Mesothelial cell of epicardium (in vitro differentiated cells): ENCODE results near the gene PSMA8. TPM values are rescaled to one million over a fixed set of nuclear protein-coding genes. Genes with fewer than 3 reads are reported as not detected.
A peak's percentile ranks its signal among the peaks of the same experiment; 100 is the strongest.
"Not testable (repeated sequence)": the region's sequence is repeated elsewhere in the genome, so short reads cannot be mapped to it uniquely, and the experiment has no call there.

Experiments used
- DNase-seq, 2 experiments: peaks; one replicate each; pipeline ENCODE4 v3.0.0; 2021; ENCODE audit warnings: low spot score in 2 of 2; ENCODE audit not compliant: unreplicated experiment in 2 of 2
- H3K27ac Mint-ChIP-seq: 2 replicates; pipeline ENCODE4 v1.8.0; 2021; ENCODE audit warnings: mixed read lengths
- H3K27me3 Mint-ChIP-seq: 2 replicates; pipeline ENCODE4 v1.8.0; 2021; ENCODE audit warnings: low read depth, mixed read lengths
- H3K36me3 Mint-ChIP-seq: 2 replicates; pipeline ENCODE4 v1.8.0; 2021; ENCODE audit warnings: mixed read lengths
- H3K4me1 Mint-ChIP-seq: 2 replicates; pipeline ENCODE4 v1.8.0; 2021; ENCODE audit warnings: mixed read lengths
- H3K4me3 Mint-ChIP-seq: 2 replicates; pipeline ENCODE4 v1.8.0; 2021; ENCODE audit warnings: mild to moderate bottlenecking, moderate library complexity, mixed read lengths
- H3K9me3 Mint-ChIP-seq: 2 replicates; pipeline ENCODE4 v1.8.0; 2021; ENCODE audit warnings: mixed read lengths
- total RNA-seq: library from RNA; stranded (reverse); gene quantifications from 3 replicates; pipeline ENCODE4 v1.2.1, GENCODE V29; 2021
- TF ChIP-seq, protein P1 (sequence below): fragments of 200-600 bp; sonication (generic); IDR thresholded peaks from one replicate; pipeline ENCODE4 v1.5.0; 2021; ENCODE audit warnings: antibody characterized with exemption; ENCODE audit not compliant: unreplicated experiment

The PSMA8 gene
- total RNA-seq, 1 donor from 2014 or later: not detected

DNA sequence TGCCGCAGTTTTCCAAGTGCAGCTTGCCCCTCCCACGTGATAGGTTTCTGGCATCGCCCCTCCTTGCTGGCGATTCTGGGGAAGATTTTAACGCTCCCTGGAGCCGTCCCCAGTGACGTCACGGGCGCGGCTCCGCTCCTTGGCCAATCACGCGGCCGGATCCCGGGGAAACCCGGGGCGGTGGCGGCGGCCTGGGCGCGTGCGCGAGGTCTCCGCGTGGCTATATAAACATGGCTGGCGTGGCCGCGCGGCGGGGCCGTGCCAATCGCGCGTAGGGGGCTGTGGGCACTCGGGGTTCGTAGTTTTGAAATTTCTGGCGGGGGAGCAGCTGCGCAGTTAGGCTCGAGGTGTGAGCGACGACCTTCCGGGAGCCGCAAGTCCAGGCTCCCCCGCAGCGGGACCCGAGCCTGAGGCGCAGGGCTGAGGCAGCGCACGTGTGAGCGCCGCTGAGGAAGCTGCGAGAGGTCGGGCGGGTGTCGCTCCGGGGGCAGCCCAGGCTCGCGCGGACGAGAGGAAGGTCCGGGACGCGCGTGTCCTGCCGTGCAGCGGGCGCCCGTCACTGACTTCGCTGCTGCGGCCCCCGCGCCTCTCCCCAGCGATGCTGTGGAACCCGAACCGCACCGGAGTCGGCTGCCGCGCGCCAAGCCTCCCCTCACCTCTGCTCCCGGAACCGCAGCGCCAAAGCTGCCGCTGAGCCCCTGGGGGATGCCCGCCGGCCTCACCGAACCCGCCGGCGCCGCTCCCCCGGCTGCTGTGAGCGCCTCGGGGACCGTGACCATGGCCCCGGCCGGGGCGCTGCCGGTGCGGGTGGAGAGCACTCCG, 92.8 kb downstream of the PSMA8 start, which contains the start of gene TAF4B:
TAF4B (plus strand) TSS at position 217 of the 822 bp plus-strand sequence; CDS start at position 706, 489 bp downstream.
- H3K4me1 Mint-ChIP-seq: peaks cover 14% of the 10 kb centered on the region

DNA sequence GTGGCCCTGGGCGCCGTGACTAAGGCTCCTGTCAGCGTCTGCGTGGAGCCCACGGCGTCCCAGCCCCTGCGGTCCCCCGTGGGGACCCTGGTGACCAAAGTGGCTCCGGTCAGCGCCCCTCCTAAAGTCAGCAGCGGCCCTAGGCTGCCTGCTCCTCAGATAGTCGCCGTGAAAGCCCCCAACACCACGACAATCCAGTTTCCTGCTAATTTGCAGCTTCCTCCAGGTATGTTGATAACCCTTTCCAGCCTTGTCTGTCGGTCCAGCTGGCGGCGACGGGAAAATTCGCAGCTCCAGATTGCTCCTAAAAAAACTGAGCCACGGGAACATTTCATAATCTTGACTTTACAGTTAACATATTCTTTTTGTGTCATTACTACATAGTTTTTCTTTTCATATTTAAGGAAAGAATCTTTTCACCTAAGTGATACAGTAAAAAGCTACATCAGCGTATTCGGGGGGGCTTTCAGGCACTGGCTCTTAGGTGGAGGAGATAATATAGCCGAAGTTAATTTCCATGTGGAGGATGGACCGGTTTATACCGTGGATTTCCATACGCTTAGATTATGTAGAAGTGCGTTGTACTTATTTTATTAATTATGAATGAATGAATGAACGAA, 93.5 kb downstream of the PSMA8 start:
- TF ChIP-seq, protein P1, sequence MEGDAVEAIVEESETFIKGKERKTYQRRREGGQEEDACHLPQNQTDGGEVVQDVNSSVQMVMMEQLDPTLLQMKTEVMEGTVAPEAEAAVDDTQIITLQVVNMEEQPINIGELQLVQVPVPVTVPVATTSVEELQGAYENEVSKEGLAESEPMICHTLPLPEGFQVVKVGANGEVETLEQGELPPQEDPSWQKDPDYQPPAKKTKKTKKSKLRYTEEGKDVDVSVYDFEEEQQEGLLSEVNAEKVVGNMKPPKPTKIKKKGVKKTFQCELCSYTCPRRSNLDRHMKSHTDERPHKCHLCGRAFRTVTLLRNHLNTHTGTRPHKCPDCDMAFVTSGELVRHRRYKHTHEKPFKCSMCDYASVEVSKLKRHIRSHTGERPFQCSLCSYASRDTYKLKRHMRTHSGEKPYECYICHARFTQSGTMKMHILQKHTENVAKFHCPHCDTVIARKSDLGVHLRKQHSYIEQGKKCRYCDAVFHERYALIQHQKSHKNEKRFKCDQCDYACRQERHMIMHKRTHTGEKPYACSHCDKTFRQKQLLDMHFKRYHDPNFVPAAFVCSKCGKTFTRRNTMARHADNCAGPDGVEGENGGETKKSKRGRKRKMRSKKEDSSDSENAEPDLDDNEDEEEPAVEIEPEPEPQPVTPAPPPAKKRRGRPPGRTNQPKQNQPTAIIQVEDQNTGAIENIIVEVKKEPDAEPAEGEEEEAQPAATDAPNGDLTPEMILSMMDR: no peak
- peak overlapping the region; percentile 79 for H3K27ac Mint-ChIP-seq
- peaks cover 14% of the 10 kb centered on the region for H3K4me1 Mint-ChIP-seq
- H3K9me3 Mint-ChIP-seq: no peaks in the 10 kb centered on the region
- H3K4me3 Mint-ChIP-seq: peak overlapping the region; percentile 86
- no peaks in the 10 kb centered on the region for H3K36me3 Mint-ChIP-seq
- no peak for DNase-seq
- peaks cover 20% of the 10 kb centered on the region for H3K27me3 Mint-ChIP-seq

More for the DNA sequence above, 92.8 kb downstream of the PSMA8 start, which contains the start of gene TAF4B:
- Mint-ChIP-seq H3K27me3 (peaks cover 23% of the 10 kb centered on the region), H3K9me3 (no peaks in the 10 kb centered on the region), H3K27ac (peak within 1 kb of the TSS; percentile 94), H3K36me3 (no peaks in the 10 kb centered on the region), H3K4me3 (peak within 1 kb of the TSS; percentile 86)
- TF ChIP-seq, protein P1: no peak
- peak; percentile 94 to 98 for DNase-seq

DNA sequence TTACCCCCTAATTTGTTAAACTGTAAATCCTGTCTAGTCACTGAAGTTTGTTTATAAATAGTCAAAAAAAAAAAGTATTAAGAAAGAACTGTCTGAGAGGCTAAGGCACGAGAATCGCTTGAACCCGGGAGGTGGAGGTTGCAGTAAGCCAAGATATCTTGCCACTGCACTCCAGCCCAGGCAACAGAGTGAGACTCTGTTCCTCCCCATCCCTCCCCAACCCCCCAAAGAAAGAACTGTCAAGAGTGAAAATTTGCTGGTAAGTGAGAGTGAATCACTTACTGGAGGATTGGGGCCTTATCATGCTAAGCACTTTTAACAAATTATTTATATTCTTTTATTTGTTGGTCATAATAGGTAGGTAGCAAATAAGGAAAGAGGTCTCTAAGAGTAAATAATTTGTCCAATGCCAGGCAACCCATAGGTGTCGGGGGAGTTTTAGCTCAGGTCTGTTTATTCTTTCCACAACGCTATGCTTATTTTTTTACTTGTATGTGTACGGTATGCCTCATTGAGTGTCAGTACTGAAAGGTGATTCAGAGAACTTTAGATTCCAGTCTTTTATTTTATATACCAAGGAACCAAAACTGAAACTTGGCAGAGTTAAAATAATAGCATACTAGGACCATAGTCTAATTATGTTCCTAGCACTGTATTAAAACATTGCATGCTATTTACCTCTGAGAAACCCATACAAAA, 95.0 kb downstream of the PSMA8 start:
- H3K4me3 Mint-ChIP-seq: no peak overlapping the region
- H3K4me1 Mint-ChIP-seq: peaks cover 19% of the 10 kb centered on the region
- TF ChIP-seq, protein P1: no peak
- peaks cover 20% of the 10 kb centered on the region for H3K27me3 Mint-ChIP-seq
- H3K27ac Mint-ChIP-seq: no peak overlapping the region
- H3K9me3 Mint-ChIP-seq: no peaks in the 10 kb centered on the region
- no peaks in the 10 kb centered on the region for H3K36me3 Mint-ChIP-seq
- DNase-seq: no peak

DNA sequence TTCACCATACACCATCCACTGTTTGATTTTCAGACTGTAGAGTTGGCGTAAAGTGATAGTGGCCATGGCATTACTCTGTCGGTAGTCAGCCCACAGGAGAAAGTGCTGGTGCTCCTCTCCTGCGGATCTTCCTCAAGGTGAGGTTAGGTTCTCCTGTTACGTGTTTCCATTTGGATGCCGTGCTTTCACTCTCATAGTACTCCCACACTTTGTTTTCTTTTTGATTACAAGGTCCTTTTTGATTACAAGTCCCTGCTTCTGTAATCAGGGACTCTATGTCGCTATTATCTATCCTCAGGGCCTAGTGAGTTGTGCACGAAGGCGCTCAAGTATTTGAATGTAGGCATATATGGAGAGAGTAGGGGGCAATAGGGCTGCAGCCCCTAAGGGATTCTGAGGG, 96.8 kb downstream of the PSMA8 start:
- peaks cover 19% of the 10 kb centered on the region for H3K4me1 Mint-ChIP-seq
- no peaks in the 10 kb centered on the region for H3K36me3 Mint-ChIP-seq
- no peak overlapping the region for H3K4me3 Mint-ChIP-seq
- H3K9me3 Mint-ChIP-seq: no peaks in the 10 kb centered on the region
- H3K27me3 Mint-ChIP-seq: peaks cover 14% of the 10 kb centered on the region
- H3K27ac Mint-ChIP-seq: no peak overlapping the region
- DNase-seq: no peak
- TF ChIP-seq, protein P1: no peak

GRCh38 chr18:26233208-26233607, 99.5 kb downstream of the PSMA8 start:
- Mint-ChIP-seq H3K36me3 (no peaks in the 10 kb centered on the region), H3K27ac (no peak overlapping the region), H3K27me3 (peaks cover 3% of the 10 kb centered on the region), H3K9me3 (no peaks in the 10 kb centered on the region), H3K4me3 (no peak overlapping the region), H3K4me1 (peaks cover 5% of the 10 kb centered on the region)
- TF ChIP-seq, protein P1: no peak
- no peak for DNase-seq

DNA sequence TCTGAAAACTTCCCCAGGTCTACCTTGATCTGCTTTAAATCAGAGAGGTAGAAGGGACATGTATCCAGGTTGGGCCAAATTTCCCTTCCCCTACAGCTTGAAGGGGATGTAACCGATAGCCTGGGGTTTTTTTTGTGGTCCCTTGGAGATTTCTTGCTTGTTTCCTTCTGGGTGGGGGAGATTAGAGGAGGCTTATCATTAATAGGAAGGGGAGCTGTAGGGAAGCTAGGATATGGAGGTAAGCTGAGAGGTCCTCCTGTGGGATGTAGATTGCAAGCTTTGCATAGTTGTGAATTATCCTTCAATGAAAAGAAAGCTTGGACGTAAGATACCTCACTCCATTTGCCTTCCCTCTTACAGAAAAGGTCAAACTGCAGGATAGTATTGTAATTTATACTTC, 103.7 kb downstream of the PSMA8 start:
- not testable (repeated sequence) for DNase-seq, H3K4me1 Mint-ChIP-seq, H3K36me3 Mint-ChIP-seq, H3K27ac Mint-ChIP-seq, H3K4me3 Mint-ChIP-seq, H3K27me3 Mint-ChIP-seq
- peaks cover 15% of the 10 kb centered on the region for H3K9me3 Mint-ChIP-seq

DNA sequence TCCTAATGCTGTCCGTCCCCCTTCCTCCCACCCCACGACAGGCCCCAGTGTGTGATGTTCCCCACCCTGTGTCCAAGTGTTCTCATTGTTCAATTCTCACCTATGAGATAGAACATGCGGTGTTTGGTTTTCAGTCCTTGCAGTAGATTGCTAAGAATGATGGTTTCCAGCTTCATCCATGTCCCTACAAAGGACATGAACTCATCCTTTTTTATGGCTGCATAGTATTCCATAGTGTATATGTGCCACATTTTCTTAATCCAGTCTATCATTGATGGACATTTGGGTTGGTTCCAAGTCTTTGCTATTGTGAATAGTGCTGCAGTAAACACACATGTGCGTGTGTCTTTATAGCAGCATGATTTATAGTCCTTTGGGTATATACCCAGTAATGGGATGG, 105.0 kb downstream of the PSMA8 start:
- not testable (repeated sequence) for H3K4me1 Mint-ChIP-seq, H3K27ac Mint-ChIP-seq, H3K36me3 Mint-ChIP-seq, DNase-seq, H3K27me3 Mint-ChIP-seq, H3K4me3 Mint-ChIP-seq
- H3K9me3 Mint-ChIP-seq: peaks cover 28% of the 10 kb centered on the region

DNA sequence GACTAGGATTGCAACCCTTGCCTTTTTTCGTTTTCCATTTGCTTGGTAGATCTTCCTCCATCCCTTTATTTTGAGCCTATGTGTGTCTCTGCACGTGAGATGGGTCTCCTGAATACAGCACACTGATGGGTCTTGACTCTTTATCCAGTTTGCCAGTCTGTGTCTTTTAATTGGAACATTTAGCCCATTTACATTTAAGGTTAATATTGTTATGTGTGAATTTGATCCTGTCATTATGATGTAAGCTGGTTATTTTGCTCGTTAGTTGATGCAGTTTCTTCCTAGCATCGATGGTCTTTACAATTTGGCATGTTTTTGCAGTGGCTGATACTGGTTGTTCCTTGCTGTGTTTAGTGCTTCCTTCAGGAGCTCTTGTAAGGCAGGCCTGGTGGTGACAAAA, 108.7 kb downstream of the PSMA8 start:
- DNase-seq, H3K27me3 Mint-ChIP-seq, H3K4me1 Mint-ChIP-seq, H3K36me3 Mint-ChIP-seq, H3K27ac Mint-ChIP-seq, H3K4me3 Mint-ChIP-seq: not testable (repeated sequence)
- H3K9me3 Mint-ChIP-seq: peaks cover 44% of the 10 kb centered on the region
